ENCODE data around the gene TMEM63A.

Gene TMEM63A

GRCh38 chr1:225908773-225909172 is 26.6 kb upstream of the TMEM63A start:
- H3K4me3 ChIP-seq (ENCODE audit: control insufficient read depth, low read depth, low read length): no peak overlapping the region
- DNase-seq (ENCODE audit: low read depth): no peak
- no peak for TF ChIP-seq CTCF (conservative IDR thresholded peaks at IDR 0.05; ENCODE audit: control insufficient read depth, insufficient read depth, low read depth, low read length)

- no peak for DNase-seq (ENCODE audit: low read depth)
- no peak for TF ChIP-seq CTCF (conservative IDR thresholded peaks at IDR 0.05; ENCODE audit: control insufficient read depth, insufficient read depth, low read depth, low read length)
Measured at GRCh38 chr1:225908013-225908640, 25.9 kb upstream of the TMEM63A start.

GRCh38 chr1:225907341-225907740 is 25.2 kb upstream of the TMEM63A start:
- DNase-seq (ENCODE audit: low read depth): no peak
- no peak for TF ChIP-seq CTCF (conservative IDR thresholded peaks at IDR 0.05; ENCODE audit: control insufficient read depth, insufficient read depth, low read depth, low read length)
- no peak overlapping the region for H3K4me3 ChIP-seq (ENCODE audit: control insufficient read depth, low read depth, low read length)

More at GRCh38 chr1:225908013-225908640, 25.9 kb upstream of the TMEM63A start:
- H3K4me3 ChIP-seq (ENCODE audit: control insufficient read depth, low read depth, low read length): no peak overlapping the region

- no peak for DNase-seq (ENCODE audit: low read depth)
- TF ChIP-seq CTCF (conservative IDR thresholded peaks at IDR 0.05; ENCODE audit: control insufficient read depth, insufficient read depth, low read depth, low read length): no peak
- H3K4me3 ChIP-seq (ENCODE audit: control insufficient read depth, low read depth, low read length): no peak overlapping the region
Measured at GRCh38 chr1:225906467-225906866, 24.3 kb upstream of the TMEM63A start.

- H3K4me3 ChIP-seq (ENCODE audit: control insufficient read depth, low read depth, low read length): no peak overlapping the region
- DNase-seq (ENCODE audit: low read depth): no peak
- no peak for TF ChIP-seq CTCF (conservative IDR thresholded peaks at IDR 0.05; ENCODE audit: control insufficient read depth, insufficient read depth, low read depth, low read length)
Measured at GRCh38 chr1:225903623-225904022, 21.4 kb upstream of the TMEM63A start.

- no peak for DNase-seq (ENCODE audit: low read depth)
- H3K4me3 ChIP-seq (ENCODE audit: control insufficient read depth, low read depth, low read length): no peak overlapping the region
- TF ChIP-seq CTCF (conservative IDR thresholded peaks at IDR 0.05; ENCODE audit: control insufficient read depth, insufficient read depth, low read depth, low read length): no peak
Measured at GRCh38 chr1:225899044-225899925, 17.1 kb upstream of the TMEM63A start.

All from fibroblast of mammary gland (primary cell).